COLO668 (cell line): ENCODE results near the gene MAGEA9B.
"Not testable (repeated sequence)": the region's sequence is repeated elsewhere in the genome, so short reads cannot be mapped to it uniquely, and the experiment has no call there.

Experiments used
- DNase-seq: peaks from one replicate; lab custom pipeline; 2025; ENCODE audit not compliant: unreplicated experiment; lab: John Stamatoyannopoulos, UW

Gene MAGEA9B

GRCh38 chrX:149587359-149587758, at the start of gene MAGEA9B:
MAGEA9B (minus strand) TSS chrX:149587459; CDS start chrX:149583179, 4,280 bp downstream.
- DNase-seq, result not testable (repeated sequence)

- DNase-seq, result no peak
These were observed 46.3 kb upstream of the MAGEA9B start for GRCh38 chrX:149633511-149633910.

GRCh38 chrX:149631234-149632165, 44.2 kb upstream of the MAGEA9B start, which contains the start of gene TMEM185A:
TMEM185A (minus strand) TSS chrX:149631792; CDS start chrX:149631580, 212 bp downstream.
- DNase-seq, result peak; percentile 89

- peak; percentile 10 for DNase-seq
These were observed 43.5 kb upstream of the MAGEA9B start for GRCh38 chrX:149630681-149631233.

- no peak for DNase-seq
These were observed 42.6 kb upstream of the MAGEA9B start for GRCh38 chrX:149629730-149630387.

- DNase-seq, result no peak
These were observed 41.5 kb upstream of the MAGEA9B start for GRCh38 chrX:149628768-149629167.

GRCh38 chrX:149628280-149628679, 41.0 kb upstream of the MAGEA9B start:
- peak; percentile 16 for DNase-seq

- DNase-seq, result not testable (repeated sequence)
These were observed 39.6 kb upstream of the MAGEA9B start for GRCh38 chrX:149626829-149627228.

GRCh38 chrX:149619662-149620061, 32.4 kb upstream of the MAGEA9B start:
- not testable (repeated sequence) for DNase-seq

- no peak for DNase-seq
These were observed 31.6 kb upstream of the MAGEA9B start for GRCh38 chrX:149618871-149619270.

- DNase-seq, result no peak
These were observed 24.4 kb upstream of the MAGEA9B start for GRCh38 chrX:149611623-149612175.

GRCh38 chrX:149610511-149610910, 23.3 kb upstream of the MAGEA9B start:
- no peak for DNase-seq

- no peak for DNase-seq
These were observed 20.4 kb upstream of the MAGEA9B start for GRCh38 chrX:149607699-149608098.

GRCh38 chrX:149605248-149605885, 18.1 kb upstream of the MAGEA9B start:
- not testable (repeated sequence) for DNase-seq

GRCh38 chrX:149598603-149599002, 11.3 kb upstream of the MAGEA9B start:
- not testable (repeated sequence) for DNase-seq

GRCh38 chrX:149595943-149596342, 8.7 kb upstream of the MAGEA9B start:
- not testable (repeated sequence) for DNase-seq

- DNase-seq, result not testable (repeated sequence)
These were observed 8.0 kb upstream of the MAGEA9B start, which contains the start of gene HSFX2 for GRCh38 chrX:149595214-149595613. HSFX2 (minus strand) TSS chrX:149595314; CDS start chrX:149594700, 614 bp downstream.

- not testable (repeated sequence) for DNase-seq
These were observed 3.7 kb upstream of the MAGEA9B start for GRCh38 chrX:149590993-149591392.

GRCh38 chrX:149585631-149586030, 1.6 kb downstream of the MAGEA9B start:
- DNase-seq, result not testable (repeated sequence)

- not testable (repeated sequence) for DNase-seq
These were observed 13.8 kb downstream of the MAGEA9B start for GRCh38 chrX:149573456-149573855.
